Natural killer cell (primary cell): ENCODE data around the gene PYROXD2. TPM values are rescaled to one million over a fixed set of nuclear protein-coding genes. Genes with fewer than 3 reads are reported as not detected.

Experiments
- ATAC-seq, 3 donors: fragments of 150-1000 bp in 2 of 3; fragments of 200-7000 bp in 1 of 3; cut with Tn5 transposase; 1 replicate in 1 of 3; 2 replicates in 2 of 3; pipeline ENCODE4 v1.10.0; 2021; ENCODE audit warnings: mild to moderate bottlenecking in 2 of 3, moderate library complexity in 2 of 3
- DNase-seq, 2 donors: peaks; one replicate each; pipeline versions ENCODE4 v3.0.0 to v3.0.0-alpha.2; 2013 to 2021; ENCODE audit warnings: mixed read lengths in 1 of 2
- H3K27ac ChIP-seq: one replicate; pipeline ENCODE4 v1.5.1; 2013; ENCODE audit warnings: mild to moderate bottlenecking, low read length
- H3K27me3 ChIP-seq: one replicate; pipeline ENCODE4 v1.6.1; 2013; ENCODE audit warnings: low read length; ENCODE audit not compliant: control insufficient read depth, insufficient read depth
- H3K36me3 ChIP-seq: one replicate; pipeline ENCODE4 v1.6.1; 2013; ENCODE audit warnings: low read length; ENCODE audit not compliant: control insufficient read depth, insufficient read depth
- H3K4me1 ChIP-seq: one replicate; pipeline ENCODE4 v1.6.1; 2013; ENCODE audit warnings: low read length; ENCODE audit not compliant: control insufficient read depth, insufficient read depth
- H3K4me3 ChIP-seq: one replicate; pipeline ENCODE4 v1.5.1; 2013; ENCODE audit warnings: low read length
- H3K9me3 ChIP-seq: one replicate; pipeline ENCODE4 v1.6.1; 2013; ENCODE audit warnings: low read length; ENCODE audit not compliant: control insufficient read depth, insufficient read depth
- H3K27ac Mint-ChIP-seq, 2 donors: one replicate each; pipeline ENCODE4 v1.8.0; 2022; ENCODE audit warnings: mild to moderate bottlenecking in 2 of 2, mixed read lengths in 2 of 2, moderate library complexity in 1 of 2
- H3K27me3 Mint-ChIP-seq, 2 donors: one replicate each; pipeline ENCODE4 v1.8.0; 2022; ENCODE audit warnings: low read depth in 2 of 2, mixed read lengths in 2 of 2
- H3K36me3 Mint-ChIP-seq: one replicate; pipeline ENCODE4 v1.8.0; 2022; ENCODE audit warnings: mixed read lengths
- H3K4me1 Mint-ChIP-seq, 2 donors: one replicate each; pipeline ENCODE4 v1.8.0; 2022; ENCODE audit warnings: mixed read lengths in 2 of 2
- H3K4me3 Mint-ChIP-seq: one replicate; pipeline ENCODE4 v1.8.0; 2022; ENCODE audit warnings: mild to moderate bottlenecking, moderate library complexity, mixed read lengths
- H3K9me3 Mint-ChIP-seq, 2 donors: one replicate each; pipeline ENCODE4 v1.8.0; 2022; ENCODE audit warnings: mixed read lengths in 2 of 2
- CTCF ChIP-seq: fragments of 200-600 bp; IDR thresholded peaks from one replicate; pipeline ENCODE4 v1.8.0; 2022; ENCODE audit warnings: antibody characterized with exemption
- WGBS: methylation state at CpG from one replicate; pipeline ENCODE4 v1.1.7; 2013; ENCODE audit warnings: missing lambda C conversion rate; ENCODE audit not compliant: insufficient coverage; 5-methylcytosine and 5-hydroxymethylcytosine counted together
- intact Hi-C: fragments of 100-400 bp; cut with micrococcal nuclease; formaldehyde crosslinking; loops from one replicate; pipeline ENCODE4 v1.14.2; 2022
- total RNA-seq, 4 donors: library from RNA; stranded (reverse); fragments of 120-200 nt in 1 of 4; gene quantifications; one replicate each; pipeline versions ENCODE4 v1.2.3 to v1.2.4, GENCODE V29; 2013 to 2022

PYROXD2 gene
- total RNA-seq, 3 donors from 2014 or later (not counting 1 experiment from before 2014, with no cell fraction given), result 20.8 to 28.2 (median 28.0) TPM

- intact Hi-C loops, result no loop called here
- H3K9me3 Mint-ChIP-seq, result no peaks in the 10 kb centered on the region
- H3K36me3 ChIP-seq, result peaks cover 11% of the 10 kb centered on the region
- no peaks in the 10 kb centered on the region for H3K4me1 ChIP-seq
- no peak for TF ChIP-seq CTCF
- H3K9me3 ChIP-seq, result no peaks in the 10 kb centered on the region
- no peak overlapping the region for H3K27ac Mint-ChIP-seq
- no peak overlapping the region for H3K4me3 ChIP-seq
- no peaks in the 10 kb centered on the region for H3K27me3 ChIP-seq
- no peak for ATAC-seq
- WGBS, result 96% methylated on average over 8 of the region's 8 CpGs
- no peak overlapping the region for H3K27ac ChIP-seq
- DNase-seq, result no peak
- no peak overlapping the region for H3K4me3 Mint-ChIP-seq
- H3K4me1 Mint-ChIP-seq, result no peaks in the 10 kb centered on the region
- peaks cover 0 to 1% of the 10 kb centered on the region in 2 donors for H3K27me3 Mint-ChIP-seq
- H3K36me3 Mint-ChIP-seq, result no peaks in the 10 kb centered on the region
Measured at GRCh38 chr10:98380493-98381339, 34.3 kb downstream of the PYROXD2 start.

- H3K4me1 Mint-ChIP-seq, result no peaks in the 10 kb centered on the region
- intact Hi-C loops, result no loop called here
- no peaks in the 10 kb centered on the region for H3K9me3 Mint-ChIP-seq
Measured at GRCh38 chr10:98378722-98379121, 36.3 kb downstream of the PYROXD2 start.

GRCh38 chr10:98377536-98377935, 37.4 kb downstream of the PYROXD2 start:
- Mint-ChIP-seq H3K27ac (no peak overlapping the region), H3K4me3 (no peak overlapping the region), H3K36me3 (no peaks in the 10 kb centered on the region), H3K9me3 (no peaks in the 10 kb centered on the region), H3K27me3 (peaks cover 0 to 8% of the 10 kb centered on the region in 2 donors), H3K4me1 (no peaks in the 10 kb centered on the region)
- H3K27ac ChIP-seq, result no peak overlapping the region
- TF ChIP-seq CTCF, result no peak
- WGBS, result 100% methylated on average over 2 of the region's 3 CpGs
- H3K4me1 ChIP-seq, result no peaks in the 10 kb centered on the region
- no peaks in the 10 kb centered on the region for H3K9me3 ChIP-seq
- no peak for DNase-seq
- peaks cover 3% of the 10 kb centered on the region for H3K36me3 ChIP-seq
- H3K4me3 ChIP-seq, result no peak overlapping the region
- intact Hi-C loops, result no loop called here
- ATAC-seq, result no peak
- no peaks in the 10 kb centered on the region for H3K27me3 ChIP-seq

More at GRCh38 chr10:98378722-98379121, 36.3 kb downstream of the PYROXD2 start:
- Histone ChIP-seq H3K4me1 (no peaks in the 10 kb centered on the region), H3K36me3 (peaks cover 8% of the 10 kb centered on the region), H3K27ac (no peak overlapping the region), H3K9me3 (no peaks in the 10 kb centered on the region), H3K4me3 (no peak overlapping the region), H3K27me3 (no peaks in the 10 kb centered on the region)
- Mint-ChIP-seq H3K36me3 (no peaks in the 10 kb centered on the region), H3K27me3 (peaks cover 0 to 8% of the 10 kb centered on the region in 2 donors), H3K27ac (no peak overlapping the region), H3K4me3 (no peak overlapping the region)
- DNase-seq (no peak), ATAC-seq (no peak)
- 95% methylated on average over 4 of the region's 4 CpGs for WGBS
- no peak for TF ChIP-seq CTCF
